Adrenal gland (tissue), 5 donors: ENCODE results near the gene THOC3.
"Not testable (repeated sequence)": the region's sequence is repeated elsewhere in the genome, so short reads cannot be mapped to it uniquely, and the experiment has no call there.

Source experiments
- POLR2A ChIP-seq, 2 donors: fragments of 450-650 bp; IDR thresholded peaks; one replicate each; pipeline ENCODE4 v1.6.1; 2017; ENCODE audit warnings: antibody characterized with exemption in 2 of 2, mild to moderate bottlenecking in 2 of 2, moderate library complexity in 1 of 2
- TF ChIP-seq, protein P1 (sequence below), 6 experiments: fragments of 450-650 bp in 4 of 6; fragments of 200-600 bp in 2 of 6; sonication (generic) in 1 of 6; IDR thresholded peaks; 1 replicate in 5 of 6; 2 replicates in 1 of 6; pipeline versions ENCODE4 v1.5.1 to v1.8.0; 2016 to 2021; ENCODE audit warnings: antibody characterized with exemption in 6 of 6, mild to moderate bottlenecking in 2 of 6, moderate library complexity in 1 of 6
- donor health status: DM: no; HTN: no; CAD: no.

DNA sequence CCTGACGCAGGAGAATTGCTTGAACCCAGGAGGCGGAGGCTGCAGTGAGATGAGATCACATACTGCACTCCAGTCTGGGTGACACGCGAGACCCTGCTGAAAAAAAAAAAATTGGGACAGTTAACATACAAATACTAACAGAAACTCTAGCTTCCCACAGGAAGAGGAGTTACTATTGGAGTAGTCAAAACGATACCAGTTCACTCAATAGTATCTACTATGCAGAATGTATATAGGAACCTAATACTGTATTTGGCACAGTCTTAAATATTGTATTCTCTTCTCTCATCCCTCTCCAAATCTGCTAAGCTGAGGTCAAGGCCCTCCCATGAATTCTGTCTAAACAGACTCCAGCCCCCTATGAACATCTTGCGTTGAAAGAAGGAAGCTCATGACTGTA lies 27.4 kb upstream of the THOC3 start:
- TF ChIP-seq, protein P1, sequence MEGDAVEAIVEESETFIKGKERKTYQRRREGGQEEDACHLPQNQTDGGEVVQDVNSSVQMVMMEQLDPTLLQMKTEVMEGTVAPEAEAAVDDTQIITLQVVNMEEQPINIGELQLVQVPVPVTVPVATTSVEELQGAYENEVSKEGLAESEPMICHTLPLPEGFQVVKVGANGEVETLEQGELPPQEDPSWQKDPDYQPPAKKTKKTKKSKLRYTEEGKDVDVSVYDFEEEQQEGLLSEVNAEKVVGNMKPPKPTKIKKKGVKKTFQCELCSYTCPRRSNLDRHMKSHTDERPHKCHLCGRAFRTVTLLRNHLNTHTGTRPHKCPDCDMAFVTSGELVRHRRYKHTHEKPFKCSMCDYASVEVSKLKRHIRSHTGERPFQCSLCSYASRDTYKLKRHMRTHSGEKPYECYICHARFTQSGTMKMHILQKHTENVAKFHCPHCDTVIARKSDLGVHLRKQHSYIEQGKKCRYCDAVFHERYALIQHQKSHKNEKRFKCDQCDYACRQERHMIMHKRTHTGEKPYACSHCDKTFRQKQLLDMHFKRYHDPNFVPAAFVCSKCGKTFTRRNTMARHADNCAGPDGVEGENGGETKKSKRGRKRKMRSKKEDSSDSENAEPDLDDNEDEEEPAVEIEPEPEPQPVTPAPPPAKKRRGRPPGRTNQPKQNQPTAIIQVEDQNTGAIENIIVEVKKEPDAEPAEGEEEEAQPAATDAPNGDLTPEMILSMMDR (IDR thresholded peaks at IDR 0.05) = not testable (repeated sequence)
- TF ChIP-seq POLR2A (IDR thresholded peaks at IDR 0.05) = not testable (repeated sequence)
